ENCODE data around the gene ZNHIT2.

ZNHIT2 gene

DNA sequence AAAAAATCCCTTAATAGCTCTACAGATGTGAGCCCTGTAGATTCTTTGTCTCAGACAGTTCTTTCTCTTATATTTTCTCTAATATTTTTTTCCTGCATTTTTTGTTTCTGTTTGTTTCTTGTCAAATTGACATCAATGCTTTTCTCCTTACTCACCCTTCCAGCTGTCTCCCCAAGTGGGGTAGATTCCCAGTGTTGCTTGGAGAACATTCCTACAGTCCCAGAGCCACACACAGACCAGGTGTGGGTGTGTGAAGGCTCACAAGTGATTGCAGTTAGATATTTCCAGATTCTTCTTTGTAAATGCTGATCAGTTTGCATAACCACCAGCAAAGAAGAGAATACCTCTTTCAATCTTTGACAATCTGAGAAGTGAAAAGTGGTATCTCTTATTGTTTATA is 14.0 kb downstream of the ZNHIT2 start:
- no peak for DNase-seq (ENCODE audit: low read depth in 2 of 2)

- no peak for DNase-seq (ENCODE audit: low read depth in 2 of 2)
Observed at GRCh38 chr11:65102142-65103095, 15.1 kb downstream of the ZNHIT2 start.

DNA sequence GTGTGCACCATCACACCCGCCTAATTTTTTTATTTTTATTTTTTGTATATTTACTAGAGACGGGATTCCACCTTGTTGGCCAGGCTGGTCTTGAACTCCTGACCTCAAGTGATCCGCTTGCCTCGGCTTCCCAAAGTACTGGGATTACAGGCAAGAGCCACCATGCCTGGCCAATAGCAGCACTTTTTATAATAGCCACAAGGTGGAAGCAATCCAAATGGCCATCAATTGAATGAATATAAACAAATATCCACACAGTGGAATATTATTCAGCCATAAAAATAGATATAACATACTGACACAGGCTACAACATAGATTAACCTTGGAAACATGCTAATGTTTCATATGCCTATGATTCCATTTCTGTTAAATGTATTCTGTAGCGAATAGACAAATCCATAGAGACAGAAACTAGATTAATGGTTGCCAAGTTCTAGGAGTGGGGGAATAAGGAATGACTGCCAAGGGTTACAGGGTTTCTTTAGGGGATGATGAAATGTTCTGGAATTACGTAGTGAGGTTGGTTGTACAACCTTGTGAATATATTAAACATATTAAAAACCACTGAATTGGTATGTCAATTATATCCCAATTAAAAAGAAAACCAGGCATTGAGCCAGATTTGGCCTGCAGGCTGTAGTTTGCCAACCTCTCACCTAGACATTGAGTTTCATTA is 16.7 kb downstream of the ZNHIT2 start:
- no peak for DNase-seq (ENCODE audit: low read depth in 2 of 2)

DNA sequence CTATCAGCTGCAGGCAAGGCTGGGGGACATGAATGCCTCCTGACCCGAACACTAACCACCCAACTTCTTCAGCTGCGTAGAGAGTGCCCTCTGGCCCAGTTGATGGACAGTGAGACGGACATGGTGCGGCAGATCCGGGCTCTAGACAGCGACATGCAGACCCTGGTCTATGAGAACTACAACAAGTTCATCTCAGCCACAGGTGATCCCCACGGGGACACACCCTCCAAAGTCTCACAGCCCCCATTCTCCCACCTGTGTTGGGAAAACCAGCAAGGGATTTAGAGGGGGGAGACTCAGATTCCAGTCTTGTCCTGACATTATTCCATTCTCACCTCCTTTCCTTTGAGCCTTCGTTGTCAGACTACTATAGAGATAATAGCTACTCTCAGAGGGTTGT is 20.6 kb downstream of the ZNHIT2 start:
- no peak for DNase-seq (ENCODE audit: low read depth in 2 of 2)

DNA sequence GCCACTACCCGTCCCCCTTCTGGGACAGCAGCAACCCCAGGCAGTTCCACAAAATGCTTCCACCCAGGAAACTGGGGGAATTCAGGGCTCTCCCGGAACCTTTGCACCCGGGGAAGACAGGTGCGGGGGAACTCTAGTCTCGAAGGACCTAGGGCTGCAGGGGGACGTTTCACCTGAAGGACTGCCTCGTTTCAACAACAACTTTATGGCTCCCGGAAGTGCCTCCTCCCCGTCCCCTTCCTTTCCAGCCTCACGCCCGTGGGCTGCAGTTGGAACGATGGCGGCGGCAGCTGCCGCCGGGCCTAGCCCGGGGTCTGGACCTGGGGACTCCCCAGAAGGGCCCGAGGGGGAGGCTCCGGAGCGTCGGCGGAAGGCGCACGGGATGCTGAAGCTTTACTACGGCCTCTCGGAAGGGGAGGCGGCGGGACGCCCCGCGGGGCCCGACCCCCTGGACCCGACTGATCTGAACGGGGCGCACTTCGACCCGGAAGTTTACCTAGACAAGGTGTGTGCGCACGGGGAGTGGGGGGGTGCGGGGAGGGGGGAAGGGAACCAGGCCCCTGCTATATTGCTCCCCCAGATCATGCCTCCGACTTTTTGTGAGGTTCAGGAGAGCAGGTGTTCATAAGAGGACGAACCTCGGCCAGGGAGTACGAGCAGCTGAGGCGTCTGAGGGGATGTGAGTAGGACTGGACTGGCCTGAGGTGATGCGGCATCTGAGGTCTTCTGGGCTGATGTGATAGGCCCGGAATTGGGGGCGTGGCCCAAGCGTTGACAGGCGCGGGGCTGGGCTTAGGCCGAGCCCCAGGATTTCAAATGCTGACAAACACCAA is 21.3 kb downstream of the ZNHIT2 start, which contains the start of gene VPS51:
Gene VPS51 (plus strand): TSS at position 241 of the 833 bp plus-strand sequence. CDS start 37 bp downstream, at position 278.
- DNase-seq (ENCODE audit: low read depth in 2 of 2), result peak; percentile 70 to 71

GRCh38 chr11:65095427-65095826 is 22.1 kb downstream of the ZNHIT2 start:
- no peak for DNase-seq (ENCODE audit: low read depth in 2 of 2)

GRCh38 chr11:65090628-65091027 is 26.9 kb downstream of the ZNHIT2 start:
- no peak for DNase-seq (ENCODE audit: low read depth in 2 of 2)

DNA sequence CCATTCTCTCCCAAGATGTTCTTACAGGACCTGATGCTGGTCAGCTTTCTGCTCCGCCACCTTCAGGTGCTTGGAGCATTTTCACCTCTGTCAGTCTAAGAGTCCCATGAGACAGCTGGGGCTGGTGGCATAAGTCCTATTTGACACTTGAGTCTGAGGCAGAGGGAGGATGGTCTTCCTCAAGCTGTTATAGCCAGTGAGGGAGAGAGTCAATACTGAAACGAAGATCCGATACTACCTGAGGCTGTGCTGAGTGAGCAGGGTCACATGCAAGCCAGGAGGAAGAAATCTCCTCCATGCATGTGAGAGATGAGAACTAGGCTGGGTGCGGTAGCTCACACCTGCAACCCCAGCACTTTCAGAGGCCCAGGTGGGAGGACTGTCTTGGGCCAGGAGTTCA is 27.9 kb downstream of the ZNHIT2 start:
- no peak for DNase-seq (ENCODE audit: low read depth in 2 of 2)

DNA sequence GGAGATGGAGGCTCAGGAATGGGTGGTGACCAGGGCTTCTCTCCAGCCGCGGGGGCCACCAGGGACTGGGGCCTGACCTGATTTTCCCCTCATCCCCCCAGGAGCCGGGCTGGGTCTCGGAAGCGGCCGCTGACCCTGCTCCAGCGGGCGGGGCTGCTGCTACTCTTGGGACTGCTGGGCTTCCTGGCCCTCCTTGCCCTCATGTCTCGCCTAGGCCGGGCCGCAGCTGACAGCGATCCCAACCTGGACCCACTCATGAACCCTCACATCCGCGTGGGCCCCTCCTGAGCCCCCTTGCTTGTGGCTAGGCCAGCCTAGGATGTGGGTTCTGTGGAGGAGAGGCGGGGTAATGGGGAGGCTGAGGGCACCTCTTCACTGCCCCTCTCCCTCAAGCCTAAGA is 29.7 kb downstream of the ZNHIT2 start:
- no peak for DNase-seq (ENCODE audit: low read depth in 2 of 2)

- no peak for DNase-seq (ENCODE audit: low read depth in 2 of 2)
Observed at GRCh38 chr11:65087216-65087615, 30.3 kb downstream of the ZNHIT2 start.

GRCh38 chr11:65086809-65087208 is 30.7 kb downstream of the ZNHIT2 start:
- DNase-seq (ENCODE audit: low read depth in 2 of 2), result no peak

DNA sequence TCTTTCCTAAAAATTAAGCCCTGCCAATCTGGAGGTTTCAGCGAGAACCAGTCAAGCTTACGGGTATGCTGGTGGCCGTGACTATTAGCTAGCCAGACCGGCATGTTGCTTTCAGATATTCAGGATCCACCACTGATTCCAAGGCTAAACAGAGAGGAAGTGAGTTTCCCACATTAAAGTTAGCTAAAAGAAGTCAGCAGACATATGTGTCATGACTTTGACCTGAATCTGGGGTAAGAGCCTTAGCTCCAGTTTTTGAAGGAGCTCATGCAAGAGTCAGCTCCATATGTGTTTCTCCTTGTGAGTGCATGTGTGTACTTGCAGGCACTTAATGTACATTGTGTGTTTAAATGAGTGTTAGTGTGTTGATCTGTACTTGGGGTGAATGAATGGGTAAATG is 32.1 kb downstream of the ZNHIT2 start:
- no peak for DNase-seq (ENCODE audit: low read depth in 2 of 2)

DNA sequence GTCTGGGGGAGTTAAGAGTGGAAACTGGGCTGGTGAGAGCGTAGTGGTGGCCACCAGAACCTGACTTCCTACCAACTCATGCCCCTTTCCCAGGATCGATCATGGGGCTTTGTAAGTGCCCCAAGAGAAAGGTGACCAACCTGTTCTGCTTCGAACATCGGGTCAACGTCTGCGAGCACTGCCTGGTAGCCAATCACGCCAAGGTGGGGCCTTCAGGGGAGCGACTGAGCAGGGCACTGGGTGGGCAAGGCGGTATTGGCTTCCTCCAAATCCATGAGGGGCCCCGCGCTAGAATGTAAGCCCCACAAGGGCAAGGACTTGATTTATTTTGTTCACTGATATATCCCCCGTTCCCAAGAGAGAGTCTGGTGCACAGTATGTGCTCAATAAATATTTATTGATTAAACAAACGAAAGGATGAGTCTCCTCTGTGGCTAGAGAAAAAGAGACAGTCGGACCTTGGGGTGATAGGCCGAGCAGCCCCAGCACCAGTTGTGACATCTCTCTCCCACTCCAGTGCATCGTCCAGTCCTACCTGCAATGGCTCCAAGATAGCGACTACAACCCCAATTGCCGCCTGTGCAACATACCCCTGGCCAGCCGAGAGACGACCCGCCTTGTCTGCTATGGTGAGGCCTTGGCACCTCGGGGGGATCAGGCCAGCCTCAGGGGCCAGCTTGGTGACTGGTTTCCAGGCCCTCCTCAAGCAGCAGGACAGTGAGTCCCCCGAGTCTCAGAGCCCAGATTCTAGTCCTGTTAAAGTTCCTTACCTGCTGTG is 32.7 kb downstream of the ZNHIT2 start:
- DNase-seq (ENCODE audit: low read depth in 2 of 2), result no peak

GRCh38 chr11:65083834-65084597 is 33.5 kb downstream of the ZNHIT2 start, which contains the start of the genes CDCA5 and ZFPL1:
Gene CDCA5 (minus strand): TSS chr11:65084040. CDS start chr11:65083978, 62 bp downstream.
Gene ZFPL1 (plus strand): TSS chr11:65084222. CDS start chr11:65084699, 477 bp downstream.
- DNase-seq (ENCODE audit: low read depth in 2 of 2), result peak; percentile 91 to 94

DNA sequence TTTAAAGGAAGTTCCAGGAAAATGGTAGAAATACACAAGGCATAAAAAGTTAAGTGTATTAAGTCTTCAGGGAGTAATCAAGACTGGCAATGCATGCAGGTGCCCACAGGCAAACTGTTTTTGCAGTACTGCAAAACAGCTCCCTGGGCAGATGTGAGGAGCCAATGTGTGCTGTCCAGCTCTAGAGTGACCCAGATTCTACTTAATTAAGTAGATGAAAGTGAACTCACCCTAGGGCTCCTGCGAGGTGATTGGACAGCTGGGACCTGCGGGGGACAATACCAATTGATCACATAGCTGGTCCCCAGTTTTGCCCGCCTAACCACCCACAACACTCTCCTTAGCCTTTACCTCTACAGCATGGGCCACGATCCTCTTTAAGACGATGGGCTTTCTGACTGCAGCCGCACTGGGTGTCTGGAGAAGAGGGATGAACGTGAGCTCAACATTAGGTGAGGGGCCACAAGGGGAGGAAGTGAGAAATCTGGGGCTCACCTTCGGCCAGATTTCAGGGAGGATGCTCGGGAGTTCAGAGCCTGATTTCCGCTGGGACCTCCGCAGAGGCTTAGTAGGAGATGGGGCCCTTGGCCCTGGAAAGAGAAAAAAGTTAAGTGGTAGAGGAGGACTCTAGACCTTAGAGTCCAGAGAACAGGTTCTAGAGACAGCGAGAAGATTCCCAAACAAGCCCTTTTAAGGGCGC is 34.2 kb downstream of the ZNHIT2 start:
- no peak for DNase-seq (ENCODE audit: low read depth in 2 of 2)

- no peak for DNase-seq (ENCODE audit: low read depth in 2 of 2)
Observed at GRCh38 chr11:65078786-65079342, 38.6 kb downstream of the ZNHIT2 start.

DNA sequence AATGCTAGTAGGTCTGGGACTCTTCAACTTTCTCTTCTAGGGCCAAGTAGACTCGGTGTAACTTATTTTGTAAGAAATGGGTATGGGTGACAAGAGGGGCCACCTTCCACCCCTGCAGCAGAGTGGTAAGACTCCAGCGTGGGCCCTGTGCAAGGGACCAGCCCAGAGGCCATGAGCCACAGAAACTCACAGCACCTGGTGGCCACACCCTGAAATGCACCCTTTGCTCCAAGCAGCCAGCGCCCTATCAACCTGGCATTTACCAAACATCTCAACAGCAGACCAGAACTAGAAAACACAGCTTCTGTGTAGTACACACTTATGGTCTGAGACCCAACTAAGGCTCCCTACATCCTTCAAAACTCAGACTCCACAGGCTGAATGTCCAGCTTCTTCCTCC is 39.4 kb downstream of the ZNHIT2 start:
- peak; percentile 53 to 60 for DNase-seq (ENCODE audit: low read depth in 2 of 2)

DNA sequence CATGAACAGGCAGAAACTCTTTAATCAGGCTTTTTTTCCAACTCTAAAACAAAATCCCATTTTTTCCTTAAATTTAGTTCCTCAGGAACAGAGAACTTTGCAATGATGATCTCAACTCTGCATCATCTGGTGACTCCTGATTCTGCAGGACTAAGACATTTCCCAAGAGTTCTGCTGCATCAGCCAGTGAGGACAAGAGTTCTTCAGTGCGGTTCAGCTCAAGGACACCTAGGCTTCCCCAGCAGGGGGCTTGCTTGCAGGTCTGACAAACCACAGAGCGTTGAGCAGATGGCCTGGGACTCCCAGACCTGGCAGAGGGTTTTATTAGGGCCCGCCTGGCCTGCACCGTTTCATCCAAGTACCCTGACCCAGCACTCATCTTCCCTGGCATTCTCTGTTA is 40.0 kb downstream of the ZNHIT2 start:
- DNase-seq (ENCODE audit: low read depth in 2 of 2), result no peak

GRCh38 chr11:65072631-65072966 is 44.9 kb downstream of the ZNHIT2 start:
- no peak for DNase-seq (ENCODE audit: low read depth in 2 of 2)
